CD4-positive, alpha-beta T cell treated with Interleukin-17A for 4 hours (primary cell): ENCODE data around the gene CEP162.
A peak's percentile ranks its signal among the peaks of the same experiment; 100 is the strongest.
"Not testable (repeated sequence)": the region's sequence is repeated elsewhere in the genome, so short reads cannot be mapped to it uniquely, and the experiment has no call there.

ENCODE experiments used
- DNase-seq: peaks from one replicate; pipeline ENCODE4 v3.0.0-alpha.2; 2020; ENCODE audit warnings: mixed read lengths

CEP162 gene, protein sequence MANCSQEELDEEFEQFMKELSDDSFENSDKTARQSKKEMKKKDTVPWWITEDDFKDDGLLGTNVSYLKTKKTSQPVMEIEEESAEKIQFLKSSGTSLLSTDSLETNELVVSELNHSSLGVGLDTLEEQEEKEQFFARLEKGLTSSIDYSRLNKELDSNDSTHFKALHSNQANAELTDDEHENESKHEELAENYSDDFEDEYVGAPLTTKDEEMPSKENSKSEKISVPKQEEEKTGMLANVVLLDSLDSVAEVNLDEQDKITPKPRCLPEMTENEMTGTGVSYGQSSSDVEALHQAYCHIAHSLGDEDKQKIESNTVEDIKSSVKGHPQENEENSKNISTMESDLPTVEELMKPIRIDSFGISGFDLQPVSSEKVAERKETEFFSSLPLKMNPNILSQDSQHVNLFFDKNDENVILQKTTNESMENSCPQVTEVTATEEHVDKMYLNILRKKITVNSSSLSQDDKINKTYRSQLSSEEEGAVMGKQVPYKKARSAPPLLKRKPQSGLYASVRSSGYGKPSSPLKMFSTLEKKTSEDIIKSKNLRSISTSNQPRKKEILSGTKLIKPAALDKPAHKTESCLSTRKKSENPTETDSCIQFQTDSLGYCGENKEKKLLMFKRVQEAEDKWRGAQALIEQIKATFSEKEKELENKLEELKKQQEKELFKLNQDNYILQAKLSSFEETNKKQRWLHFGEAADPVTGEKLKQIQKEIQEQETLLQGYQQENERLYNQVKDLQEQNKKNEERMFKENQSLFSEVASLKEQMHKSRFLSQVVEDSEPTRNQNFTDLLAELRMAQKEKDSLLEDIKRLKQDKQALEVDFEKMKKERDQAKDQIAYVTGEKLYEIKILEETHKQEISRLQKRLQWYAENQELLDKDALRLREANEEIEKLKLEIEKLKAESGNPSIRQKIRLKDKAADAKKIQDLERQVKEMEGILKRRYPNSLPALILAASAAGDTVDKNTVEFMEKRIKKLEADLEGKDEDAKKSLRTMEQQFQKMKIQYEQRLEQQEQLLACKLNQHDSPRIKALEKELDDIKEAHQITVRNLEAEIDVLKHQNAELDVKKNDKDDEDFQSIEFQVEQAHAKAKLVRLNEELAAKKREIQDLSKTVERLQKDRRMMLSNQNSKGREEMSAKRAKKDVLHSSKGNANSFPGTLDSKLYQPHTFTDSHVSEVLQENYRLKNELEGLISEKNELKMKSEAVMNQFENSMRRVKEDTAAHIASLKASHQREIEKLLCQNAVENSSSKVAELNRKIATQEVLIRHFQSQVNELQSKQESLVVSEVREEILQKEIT (N-terminal part only)

DNA sequence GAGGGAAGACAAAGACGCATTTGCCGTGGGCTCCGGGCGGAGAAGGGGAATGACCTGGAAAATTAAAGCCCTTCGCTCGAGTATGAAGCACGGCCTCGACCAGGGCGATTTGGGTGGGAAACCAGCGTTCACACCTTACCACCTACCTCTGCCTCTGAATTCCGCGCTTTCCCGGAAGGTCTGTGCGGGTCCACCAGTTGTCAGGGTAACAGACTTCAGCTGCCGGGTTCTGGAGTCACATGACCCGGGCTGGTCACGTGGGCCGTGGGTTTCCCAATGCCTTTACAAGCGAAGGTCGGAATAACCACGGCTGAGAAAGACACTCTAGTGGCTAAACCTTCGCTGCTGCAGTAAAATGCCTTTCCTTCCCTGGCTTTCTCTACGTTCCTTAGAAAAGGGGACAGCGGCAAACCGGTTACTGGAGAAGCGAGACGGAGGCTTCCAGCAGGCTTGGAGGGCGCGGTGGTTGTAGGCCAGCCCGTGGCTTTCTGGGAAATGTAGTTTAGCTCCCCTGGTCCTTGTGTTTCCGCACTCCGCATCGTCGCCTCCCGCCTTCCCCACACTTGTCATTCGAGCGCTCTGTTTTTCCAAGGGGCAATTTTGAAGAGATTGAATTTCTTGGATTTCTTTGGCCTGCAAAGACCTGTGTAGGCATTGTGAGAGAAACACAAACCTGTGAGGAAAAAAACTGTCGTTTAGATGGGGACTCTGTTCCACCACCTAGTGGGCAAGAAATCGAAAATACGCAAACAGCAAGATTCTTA lies at the start of gene CEP162:
Gene CEP162, minus strand, starts transcription at position 210 of the 764 bp plus-strand sequence. CDS start 1,250 bp downstream, outside the sequence.
- peak; percentile 88 for DNase-seq

DNA sequence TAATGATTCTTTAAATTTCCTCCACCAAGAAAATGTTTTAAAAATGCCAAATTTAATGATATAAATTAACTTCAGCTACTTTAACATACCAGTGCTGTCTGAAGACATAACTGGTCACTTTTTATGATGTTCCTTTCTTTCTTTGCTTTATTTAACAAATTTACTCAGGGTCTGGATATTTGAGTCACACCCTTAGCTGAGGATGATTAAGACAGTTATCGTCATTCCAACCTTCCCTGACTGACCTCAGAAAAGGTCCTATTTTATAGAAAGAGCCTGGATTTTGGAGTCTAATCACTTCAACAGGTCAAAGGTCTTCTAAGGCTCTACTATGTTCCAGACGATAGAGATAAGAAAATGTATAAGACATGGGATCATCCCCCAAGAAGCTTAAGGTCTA lies 47.4 kb upstream of the CEP162 start:
- DNase-seq = no peak

DNA sequence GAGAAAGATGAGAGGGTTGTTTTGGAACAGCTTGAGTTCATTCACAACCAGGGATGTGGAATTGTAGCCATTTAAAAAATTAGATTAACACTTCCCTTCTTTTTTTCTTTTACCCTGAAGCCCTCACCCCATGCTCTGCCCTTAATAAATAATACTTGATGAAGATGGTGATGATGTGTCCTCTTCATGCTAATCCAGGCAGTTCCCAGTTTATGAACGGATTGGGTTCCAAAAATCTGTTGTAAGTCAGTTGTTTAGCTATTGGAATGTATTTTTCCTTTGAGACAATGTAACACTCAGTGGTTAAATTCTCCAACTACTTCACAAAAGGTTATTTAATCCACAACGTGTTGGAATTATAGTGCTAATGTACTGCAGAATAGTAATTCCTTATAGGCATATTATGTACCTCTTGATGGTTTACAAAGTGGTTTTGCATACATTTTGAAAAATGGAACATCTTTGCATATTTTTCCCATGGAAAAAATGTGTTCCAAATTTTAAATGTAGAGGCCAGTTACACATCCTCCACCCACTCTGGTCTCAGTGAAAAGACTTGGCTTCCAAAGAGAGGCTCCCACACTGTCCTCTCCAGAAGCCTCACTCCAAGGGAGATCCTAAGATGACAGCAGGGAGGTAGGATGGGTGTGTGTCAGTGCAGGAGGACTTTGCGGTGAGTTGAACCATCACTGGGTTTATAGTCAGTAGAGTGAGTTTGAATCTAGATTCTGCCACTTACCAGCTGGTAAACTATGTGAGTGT lies 45.8 kb upstream of the CEP162 start:
- DNase-seq = no peak

DNA sequence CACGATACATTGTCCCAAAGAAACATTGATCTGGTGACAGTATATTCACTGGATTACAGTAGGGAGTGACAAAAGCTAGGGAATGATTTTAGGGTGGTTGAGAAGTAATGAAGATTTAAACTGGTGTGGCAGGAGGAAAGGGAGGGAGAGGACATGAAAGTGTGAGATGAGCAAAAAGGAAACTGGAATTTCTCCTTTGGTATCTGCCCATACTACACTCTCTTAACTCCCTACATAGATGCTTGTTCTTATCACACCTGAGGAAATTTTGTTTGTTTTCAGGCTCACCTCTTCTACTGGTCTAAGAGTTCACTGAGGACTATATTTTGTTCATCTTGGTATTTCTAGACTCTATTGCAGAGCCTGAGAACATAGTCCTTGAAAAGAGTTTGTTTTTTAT lies 44.9 kb upstream of the CEP162 start:
- DNase-seq = no peak

DNA sequence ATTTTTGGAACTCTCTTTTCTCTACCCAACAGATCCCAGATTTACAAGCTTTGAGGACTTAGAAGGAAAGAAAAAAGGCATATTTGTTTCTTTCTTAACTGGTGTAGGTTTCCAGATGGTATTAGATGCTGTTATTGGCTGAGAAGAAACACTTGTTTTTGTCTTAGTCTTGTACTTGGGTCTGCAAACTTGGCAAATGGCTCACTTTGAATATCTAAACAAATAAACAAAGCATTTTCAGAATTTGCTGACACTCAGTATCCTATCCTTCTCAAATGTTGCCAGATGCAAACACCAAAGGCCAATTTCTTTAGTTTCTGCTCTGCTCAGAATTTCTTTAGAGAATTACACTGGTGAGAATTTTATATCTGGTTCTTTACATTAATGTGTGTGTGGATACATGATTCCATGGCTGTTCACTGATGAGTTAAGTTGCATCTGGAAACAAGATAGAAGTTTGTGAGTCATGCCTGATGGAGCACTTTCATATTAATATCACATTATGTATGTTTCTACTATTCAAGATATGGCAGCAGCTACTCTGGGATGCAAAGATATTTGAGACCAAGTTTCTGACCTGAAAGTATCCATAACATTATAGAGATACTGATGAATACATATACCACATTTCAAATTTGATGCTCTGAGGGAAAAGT lies 43.7 kb upstream of the CEP162 start:
- no peak for DNase-seq

DNA sequence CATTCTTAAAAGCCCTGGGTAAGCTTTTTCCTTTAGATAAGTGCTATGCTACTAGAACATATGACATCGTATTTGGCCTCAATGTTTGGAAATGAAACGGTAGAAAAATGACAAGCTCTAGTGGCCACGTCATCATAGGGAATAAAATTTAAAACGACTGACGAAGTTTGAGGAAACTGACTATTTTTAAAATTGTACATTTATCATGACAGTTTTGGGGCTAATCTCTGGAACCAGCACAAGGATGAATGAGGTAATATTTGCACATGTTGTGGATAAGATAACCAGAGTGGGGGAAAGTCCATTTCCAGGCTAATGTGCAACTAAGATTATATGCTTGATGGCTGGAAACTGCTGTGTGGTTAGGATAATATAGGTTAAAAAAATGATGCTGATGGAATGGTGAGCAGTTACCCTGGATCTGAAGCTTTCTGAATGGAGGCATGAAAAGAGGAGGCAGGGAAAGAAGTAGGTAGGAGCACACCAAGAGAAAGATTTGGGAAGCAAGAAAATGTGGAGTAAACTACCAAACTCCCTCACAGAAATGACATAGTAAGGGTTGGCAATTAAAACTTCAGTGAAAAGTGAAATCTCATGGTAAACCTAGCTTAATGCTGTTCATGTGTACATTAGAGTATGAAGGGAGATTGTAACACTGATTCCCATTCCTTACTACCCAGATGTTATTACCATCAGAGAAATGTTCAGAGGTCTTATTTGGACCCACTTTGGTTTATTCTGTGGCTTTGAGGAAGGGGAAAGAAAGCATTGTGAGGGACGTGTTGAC lies 42.7 kb upstream of the CEP162 start:
- DNase-seq = no peak

DNA sequence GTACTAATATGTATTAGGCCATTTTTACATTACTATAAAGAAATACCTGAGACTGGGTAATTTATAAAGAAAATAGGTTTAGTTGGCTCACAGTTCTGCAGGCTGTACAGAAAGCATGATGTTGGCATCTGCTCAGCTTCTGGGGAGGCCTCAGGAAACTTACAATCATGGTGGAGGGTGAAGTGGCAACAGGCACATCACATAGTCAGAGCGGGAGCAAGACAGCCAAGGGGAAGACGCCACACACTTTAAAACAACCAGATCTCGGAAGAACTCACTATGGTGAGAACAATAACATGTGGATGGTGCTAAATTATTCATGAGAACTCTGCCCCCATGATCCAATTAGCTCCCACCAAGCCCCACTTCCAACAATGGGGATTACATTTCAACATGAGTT lies 41.3 kb upstream of the CEP162 start:
- DNase-seq = no peak

DNA sequence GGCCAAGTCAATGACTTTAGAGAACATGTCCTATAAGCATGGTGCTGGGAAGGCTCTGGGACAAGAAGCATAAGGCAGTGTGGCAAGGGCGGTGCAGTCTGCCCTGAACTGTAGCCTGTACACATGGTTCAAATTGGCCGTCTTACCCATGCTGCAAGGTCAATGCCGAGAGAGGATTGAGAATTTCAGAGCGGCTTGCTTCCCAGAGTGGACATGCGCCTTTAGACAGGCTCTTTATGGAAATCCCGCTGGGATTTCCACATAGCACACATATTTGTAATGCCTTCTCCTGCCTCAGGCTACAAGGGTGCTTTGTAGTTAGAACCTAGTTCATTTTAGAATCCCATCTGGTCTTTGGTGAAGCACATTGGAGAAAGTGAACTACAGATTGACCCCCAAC lies 36.1 kb upstream of the CEP162 start:
- DNase-seq = no peak

DNA sequence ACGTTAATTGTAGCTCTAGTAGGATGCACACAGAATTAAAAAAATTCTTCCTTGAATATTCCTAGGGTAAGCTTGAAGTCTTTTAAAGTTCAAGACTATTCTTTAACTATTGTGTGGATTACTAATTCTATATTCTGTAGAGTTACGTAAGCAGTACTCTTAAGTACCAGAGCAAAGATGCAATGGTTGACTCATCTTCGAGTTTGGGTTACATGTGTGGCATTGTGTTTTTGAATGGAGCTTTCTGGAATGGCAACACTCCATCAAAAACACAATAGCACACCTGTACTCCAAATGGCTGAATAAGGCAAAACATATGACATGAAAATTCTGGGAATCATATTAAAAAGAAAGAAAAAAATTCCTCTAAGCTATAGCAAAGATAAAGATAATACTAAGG lies 33.5 kb upstream of the CEP162 start:
- DNase-seq = no peak

DNA sequence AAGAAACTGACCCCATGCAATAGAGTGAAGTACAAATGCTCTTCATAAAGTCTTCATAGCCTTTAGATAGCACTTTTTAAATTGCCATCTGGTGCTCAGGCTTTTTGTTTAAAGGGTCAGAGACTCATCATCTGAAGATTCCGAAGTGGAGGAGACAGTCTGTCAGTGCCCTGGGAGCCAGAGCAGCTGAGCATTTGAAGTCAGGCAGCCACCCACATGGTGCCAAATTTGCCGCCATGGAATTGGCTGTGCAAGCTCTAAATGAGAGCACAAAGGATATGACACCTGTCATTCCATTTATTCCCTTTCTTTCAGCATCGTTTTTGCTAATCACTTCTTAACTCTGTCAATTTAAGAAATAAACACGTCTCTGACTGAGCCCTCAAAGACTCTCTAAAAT lies 32.8 kb upstream of the CEP162 start:
- no peak for DNase-seq

DNA sequence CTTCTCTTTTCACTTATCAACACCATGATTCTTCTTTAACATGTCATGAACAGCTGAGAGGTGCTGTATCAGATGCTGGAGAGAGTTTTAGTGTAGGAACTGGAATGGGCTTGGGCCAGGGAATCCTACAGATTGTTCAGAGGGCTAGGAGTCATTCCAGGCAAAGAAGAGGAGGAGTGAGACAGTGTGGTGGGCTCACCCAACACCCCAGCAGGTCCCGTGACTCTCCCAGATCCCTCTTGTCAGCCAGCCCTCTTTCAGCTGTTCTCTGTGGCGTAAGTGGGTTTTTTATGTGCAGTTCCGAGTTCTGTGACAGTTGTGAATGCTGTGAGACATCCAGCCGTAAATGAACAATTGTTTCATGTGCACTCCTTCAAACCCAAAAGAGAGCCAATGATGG lies 31.4 kb upstream of the CEP162 start:
- DNase-seq = no peak

DNA sequence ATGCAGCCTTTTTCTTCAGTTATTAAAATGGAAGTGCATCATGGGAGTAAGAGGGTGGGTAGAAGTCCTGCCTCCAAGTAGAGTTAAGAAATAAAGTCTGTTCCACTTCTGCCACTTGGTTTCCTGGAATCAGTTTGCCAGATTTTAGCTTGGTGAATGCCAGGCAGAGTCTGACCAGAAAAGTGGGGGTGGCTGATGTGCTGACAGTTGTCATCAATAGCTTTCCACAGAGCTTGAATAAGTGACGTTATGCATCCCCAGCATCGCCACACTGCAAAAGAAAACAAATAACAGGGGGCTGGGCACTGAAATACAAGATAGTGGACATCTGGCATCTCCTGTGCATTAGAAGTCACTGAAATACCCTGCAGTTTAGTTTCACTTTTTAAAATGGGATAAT lies 30.8 kb upstream of the CEP162 start:
- DNase-seq = no peak

DNA sequence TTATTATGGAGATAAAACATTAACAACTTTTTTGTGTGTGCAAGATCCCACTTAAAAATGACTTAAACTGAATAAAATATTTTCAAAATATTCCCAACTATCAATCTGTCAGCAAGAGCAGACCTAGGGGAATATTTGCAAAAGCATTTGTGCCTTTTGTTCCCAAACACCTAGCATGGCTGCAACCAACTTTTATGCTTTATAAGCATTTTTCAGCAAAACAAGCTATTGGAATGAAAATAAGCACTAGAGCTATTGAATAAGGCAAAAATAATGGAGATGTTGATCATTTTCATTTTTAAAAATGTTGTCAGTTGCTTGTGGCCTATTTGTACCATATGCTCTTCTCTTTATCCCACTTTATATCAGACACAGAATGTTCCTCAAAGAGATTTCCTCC lies 28.2 kb upstream of the CEP162 start:
- DNase-seq = no peak

DNA sequence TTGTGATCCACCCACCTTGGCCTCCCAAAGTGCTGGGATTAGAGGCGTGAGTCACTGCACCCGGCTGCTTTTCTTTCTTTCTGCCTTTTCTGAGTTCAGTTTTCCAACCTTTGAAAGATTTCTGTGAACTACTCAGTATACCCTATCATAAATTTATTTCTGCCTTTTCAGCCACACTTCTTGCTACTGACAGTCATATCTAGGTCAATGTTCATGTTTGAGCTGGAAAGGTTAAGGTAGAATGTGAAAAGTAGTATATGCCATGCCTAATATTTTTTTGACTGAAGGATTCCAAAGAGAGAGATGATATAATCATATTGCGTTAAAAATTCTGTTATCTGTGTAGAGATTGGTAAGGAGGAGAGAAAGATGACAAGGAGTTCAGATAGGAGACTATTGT lies 25.9 kb upstream of the CEP162 start:
- DNase-seq = no peak

DNA sequence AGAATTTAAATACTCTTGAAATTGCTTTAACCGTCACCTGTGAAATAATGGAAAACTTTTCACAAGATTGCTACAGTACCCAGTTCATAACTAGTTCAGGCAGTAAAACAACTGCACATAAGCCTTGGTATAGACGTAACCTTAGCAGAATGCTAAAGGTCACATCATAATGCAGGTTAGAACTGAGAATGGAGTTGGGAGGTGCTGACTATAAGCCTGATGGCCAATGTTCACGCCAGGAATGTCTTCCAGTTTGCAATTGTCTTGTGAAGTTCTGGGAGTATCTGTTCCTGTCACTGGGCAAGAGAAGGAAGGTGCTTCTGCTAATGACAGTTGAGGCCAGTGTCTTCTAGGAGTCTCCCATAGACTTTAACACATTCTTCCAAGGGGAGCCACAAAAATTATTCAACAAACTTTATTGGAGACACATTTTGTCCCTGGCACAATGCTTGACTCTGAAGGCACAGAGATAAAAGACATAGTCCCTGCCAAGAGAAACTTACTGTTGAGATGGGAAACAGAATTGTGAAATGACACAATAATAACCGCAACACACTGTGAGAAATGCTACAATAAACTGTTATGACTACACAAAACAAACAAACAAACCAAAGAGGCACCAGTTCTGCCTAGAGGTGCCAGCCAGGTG lies 24.6 kb upstream of the CEP162 start:
- no peak for DNase-seq

DNA sequence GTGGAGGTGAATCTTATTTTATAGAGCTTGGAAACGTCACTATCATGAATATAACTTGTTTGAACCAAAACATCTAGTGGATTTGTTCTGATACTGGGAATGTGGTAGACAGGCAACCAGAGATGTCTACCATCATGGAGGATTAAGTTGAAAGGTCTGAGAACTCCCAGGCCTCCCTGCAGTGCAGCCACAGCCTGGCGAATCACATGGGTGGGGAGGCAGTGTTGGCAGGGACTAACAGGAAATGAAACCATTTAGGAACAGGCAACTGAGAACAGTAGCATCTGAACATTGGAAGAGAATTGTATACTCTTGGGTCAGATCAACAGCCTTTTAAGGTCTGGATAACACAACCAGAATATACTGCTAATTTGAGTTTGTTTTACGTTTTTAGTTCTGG lies 22.3 kb upstream of the CEP162 start:
- no peak for DNase-seq

DNA sequence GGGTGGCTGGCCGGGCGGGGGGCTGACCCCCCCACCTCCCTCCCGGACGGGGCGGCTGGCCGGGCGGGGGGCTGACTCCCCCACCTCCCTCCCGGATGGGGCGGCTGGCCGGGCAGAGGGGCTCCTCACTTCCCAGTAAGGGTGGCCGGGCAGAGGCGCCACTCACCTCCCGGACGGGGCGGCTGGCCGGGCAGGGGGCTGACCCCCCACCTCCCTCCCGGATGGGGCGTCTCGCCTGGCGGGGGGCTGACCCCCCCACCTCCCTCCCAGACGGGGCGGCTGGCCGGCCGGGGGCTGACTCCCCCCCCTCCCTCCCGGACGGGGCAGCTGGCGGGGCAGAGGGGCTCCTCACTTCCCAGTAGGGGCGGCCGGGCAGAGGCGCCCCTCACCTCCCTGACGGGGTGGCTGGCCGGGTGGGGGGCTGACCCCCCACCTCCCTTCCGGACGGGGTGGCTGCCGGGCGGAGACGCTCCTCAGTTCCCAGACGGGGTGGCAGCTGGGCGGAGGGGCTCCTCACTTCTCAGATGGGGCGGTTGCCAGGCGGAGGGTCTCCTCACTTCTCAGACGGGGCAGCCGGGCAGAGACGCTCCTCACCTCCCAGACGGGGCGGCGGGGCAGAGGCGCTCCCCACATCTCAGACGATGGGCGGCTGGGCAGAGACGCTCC lies 17.1 kb upstream of the CEP162 start:
- not testable (repeated sequence) for DNase-seq

DNA sequence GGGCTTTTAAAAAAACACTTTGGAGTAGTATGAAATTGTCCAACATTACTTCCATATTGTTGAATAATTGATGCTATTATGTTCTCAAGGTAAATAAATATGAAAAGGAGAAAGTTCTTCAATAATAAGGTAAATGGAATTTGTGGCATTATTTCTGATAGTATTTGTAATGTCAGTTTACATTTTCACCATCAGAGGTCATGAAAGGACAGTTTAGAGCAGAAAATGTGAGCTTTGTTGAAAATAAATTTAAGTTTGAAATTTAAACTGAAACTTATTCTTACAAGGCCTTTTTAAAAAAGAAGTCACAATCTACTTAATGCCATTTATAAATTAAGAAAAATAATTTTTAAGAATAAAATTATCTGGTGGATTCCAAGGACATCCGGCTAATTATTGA lies 15.8 kb upstream of the CEP162 start:
- DNase-seq = no peak

DNA sequence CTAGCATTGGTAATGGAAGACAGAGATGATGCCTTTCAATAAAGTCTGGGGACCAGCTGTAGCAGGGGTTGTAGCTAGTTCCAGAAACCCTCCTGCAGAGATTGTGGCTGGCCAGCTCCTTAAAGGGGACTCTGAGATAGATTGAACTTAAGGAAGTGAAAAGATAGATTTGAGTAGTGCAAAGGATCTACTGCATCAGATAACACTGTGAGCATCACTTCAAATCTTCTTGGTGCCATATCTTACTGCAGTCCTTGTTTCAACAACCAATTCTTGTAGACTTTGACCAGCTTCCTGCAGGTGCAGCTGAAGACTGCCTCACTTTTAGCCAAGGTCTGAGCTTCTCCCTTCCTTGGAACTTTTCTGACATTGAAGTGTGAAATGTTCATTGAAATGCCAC lies 14.8 kb upstream of the CEP162 start:
- DNase-seq = no peak
